Sigmoid colon (tissue), 7 donors: ENCODE data around the gene ARID5B. TPM values are rescaled to one million over a fixed set of nuclear protein-coding genes. Genes with fewer than 3 reads are reported as not detected.

Source experiments
- DNase-seq: peaks from one replicate; pipeline ENCODE4 v3.0.0-alpha.2; 2019
- H3K27ac ChIP-seq, 4 donors: fragments of 200-600 bp; sonication (generic); one replicate each; pipeline ENCODE4 v1.5.1; 2016 to 2019; ENCODE audit warnings: mild to moderate bottlenecking in 1 of 4
- H3K27me3 ChIP-seq, 3 donors: fragments of 200-600 bp; sonication (generic); one replicate each; pipeline ENCODE4 v1.5.1; 2019; ENCODE audit warnings: mild to moderate bottlenecking in 1 of 3
- H3K36me3 ChIP-seq, 4 donors: fragments of 200-600 bp; sonication (generic); one replicate each; pipeline ENCODE4 v1.5.1; 2016 to 2019
- H3K4me1 ChIP-seq, 4 donors: fragments of 200-600 bp; sonication (generic); one replicate each; pipeline ENCODE4 v1.5.1; 2017 to 2019
- H3K4me3 ChIP-seq, 4 donors: fragments of 200-600 bp; sonication (generic); one replicate each; pipeline ENCODE4 v1.5.1; 2017 to 2019; ENCODE audit warnings: mild to moderate bottlenecking in 2 of 4, moderate library complexity in 1 of 4
- H3K9me3 ChIP-seq, 4 donors: fragments of 200-600 bp in 3 of 4; sonication (generic) in 3 of 4; one replicate each; pipeline versions ENCODE4 v1.5.1 to v1.6.1; 2013 to 2019
- CTCF ChIP-seq, 4 experiments: fragments of 450-650 bp in 3 of 4; fragments of 200-600 bp in 1 of 4; IDR thresholded peaks; one replicate each; pipeline ENCODE4 v1.5.1; 2016 to 2019; ENCODE audit warnings: antibody characterized with exemption in 4 of 4, mild to moderate bottlenecking in 3 of 4, moderate library complexity in 2 of 4
- EP300 ChIP-seq, 4 donors: sonication (generic); formaldehyde crosslinking; IDR thresholded peaks; one replicate each; pipeline ENCODE4 v1.6.1; 2017; ENCODE audit warnings: antibody characterized with exemption in 4 of 4
- POLR2A ChIP-seq, 2 donors: fragments of 450-650 bp; IDR thresholded peaks; one replicate each; pipeline ENCODE4 v1.6.1; 2016; ENCODE audit warnings: antibody characterized with exemption in 2 of 2, mild to moderate bottlenecking in 2 of 2, moderate library complexity in 2 of 2
- POLR2AphosphoS5 ChIP-seq, 4 donors: sonication (generic); formaldehyde crosslinking; IDR thresholded peaks; one replicate each; pipeline ENCODE4 v1.6.1; 2017; ENCODE audit warnings: antibody characterized with exemption in 4 of 4
- WGBS, 2 donors: extraction: QIAGEN DNeasy Blood & Tissue Kit; methylation state at CpG; one replicate each; pipeline ENCODE4 v1.1.7; 2013; 5-methylcytosine and 5-hydroxymethylcytosine counted together
- intact Hi-C: fragments of 100-400 bp; cut with DNase I; formaldehyde crosslinking; loops from one replicate; pipeline ENCODE4 v1.15.1; 2023
- polyA plus RNA-seq, 3 donors: library from polyadenylated mRNA; stranded (reverse); fragments of 200-250 nt; gene quantifications; one replicate each; pipeline ENCODE4 v1.2.3, GENCODE V29; 2013
- total RNA-seq, 4 donors: library from RNA; depleted of rRNA; stranded (reverse); fragments of >200 nt; gene quantifications; one replicate each; pipeline ENCODE4 v1.1.0, GENCODE V29; 2016
- donor health status: healthy with polysubstance abuse.
- donor health status: Bipolar disorder and iron deficiency.
- donor health status: healthy.

The ARID5B gene
- total and polyA plus RNA-seq, 7 donors: 2.3 to 109 (median 29.6) TPM

- Histone ChIP-seq H3K27me3 (no peaks in the 10 kb centered on the region), H3K4me3 (peak overlapping the region in 3 of 4 donors; percentile 1 to 14 (median 7)), H3K4me1 (peaks cover 0 to 48% (median 33%) of the 10 kb centered on the region in 4 donors), H3K9me3 (no peaks in the 10 kb centered on the region), H3K27ac (peak overlapping the region; percentile 60 to 81 (median 78)), H3K36me3 (no peaks in the 10 kb centered on the region)
- TF ChIP-seq POLR2AphosphoS5 (IDR thresholded peaks at IDR 0.05): peak; percentile 63 to 95 (median 74)
- no peak for TF ChIP-seq CTCF (IDR thresholded peaks at IDR 0.05)
- TF ChIP-seq POLR2A (IDR thresholded peaks at IDR 0.05): no peak
- peak; percentile 51 to 96 (median 88) for TF ChIP-seq EP300 (IDR thresholded peaks at IDR 0.05)
- 2 to 14% methylated on average over 7 of the region's 7 CpGs for WGBS, 2 donors
- intact Hi-C loops: loop anchor here (2.0 to 5.0 kb wide), 3 partner anchors 44 to 90 kb away; no protein-coding TSS in a partner anchor
- DNase-seq: peak; percentile 86
Observed at GRCh38 chr10:61992671-61993668, 91.5 kb downstream of the ARID5B start.

- intact Hi-C loops: loop anchor here (2.0 to 5.0 kb wide), 3 partner anchors 43 to 91 kb away; no protein-coding TSS in a partner anchor
- H3K27me3 ChIP-seq: no peaks in the 10 kb centered on the region
- no peaks in the 10 kb centered on the region for H3K9me3 ChIP-seq
- peaks cover 0 to 44% (median 30%) of the 10 kb centered on the region in 4 donors for H3K4me1 ChIP-seq
- peak overlapping the region in 1 of 4 donors; percentile 7 for H3K4me3 ChIP-seq
- H3K27ac ChIP-seq: peak overlapping the region; percentile 60 to 81 (median 78)
- DNase-seq: no peak
- WGBS, 2 donors: 12 to 38% methylated on average over 6 of the region's 6 CpGs
- no peaks in the 10 kb centered on the region for H3K36me3 ChIP-seq
- TF ChIP-seq POLR2AphosphoS5 (IDR thresholded peaks at IDR 0.05) (no peak), POLR2A (IDR thresholded peaks at IDR 0.05) (no peak), EP300 (IDR thresholded peaks at IDR 0.05) (no peak), CTCF (IDR thresholded peaks at IDR 0.05) (no peak)
Observed at GRCh38 chr10:61993711-61994401, 92.4 kb downstream of the ARID5B start.

GRCh38 chr10:61994405-61995219 lies 93.1 kb downstream of the ARID5B start:
- TF ChIP-seq POLR2AphosphoS5 (IDR thresholded peaks at IDR 0.05) (no peak), POLR2A (IDR thresholded peaks at IDR 0.05) (no peak), CTCF (IDR thresholded peaks at IDR 0.05) (no peak), EP300 (IDR thresholded peaks at IDR 0.05) (no peak)
- no peaks in the 10 kb centered on the region for H3K9me3 ChIP-seq
- H3K27ac ChIP-seq: peak overlapping the region in 3 of 4 donors; percentile 77 to 81 (median 79)
- no peak overlapping the region for H3K4me3 ChIP-seq
- no peaks in the 10 kb centered on the region for H3K27me3 ChIP-seq
- WGBS, 2 donors: 15 to 69% methylated on average over 7 of the region's 7 CpGs
- no peak for DNase-seq
- intact Hi-C loops: loop anchor here (5.0 kb wide), 2 partner anchors 43 to 52 kb away; no protein-coding TSS in a partner anchor
- H3K36me3 ChIP-seq: no peaks in the 10 kb centered on the region
- peaks cover 0 to 44% (median 30%) of the 10 kb centered on the region in 4 donors for H3K4me1 ChIP-seq

GRCh38 chr10:61995220-61995503 lies 93.7 kb downstream of the ARID5B start:
- DNase-seq: no peak
- Histone ChIP-seq H3K27me3 (no peaks in the 10 kb centered on the region), H3K4me3 (no peak overlapping the region), H3K9me3 (no peaks in the 10 kb centered on the region), H3K36me3 (peaks cover 0 to 1% (median 0%) of the 10 kb centered on the region in 4 donors), H3K27ac (peak overlapping the region in 3 of 4 donors; percentile 77 to 81 (median 79)), H3K4me1 (peaks cover 0 to 44% (median 30%) of the 10 kb centered on the region in 4 donors)
- TF ChIP-seq POLR2A (IDR thresholded peaks at IDR 0.05): no peak
- no peak for TF ChIP-seq POLR2AphosphoS5 (IDR thresholded peaks at IDR 0.05)
- WGBS, 2 donors: 12 to 67% methylated on average over 3 of the region's 3 CpGs
- intact Hi-C loops: no loop called here
